ENCODE results near the gene SLC16A11. TPM values are rescaled to one million over a fixed set of nuclear protein-coding genes. Genes with fewer than 3 reads are reported as not detected.
A peak's percentile ranks its signal among the peaks of the same experiment; 100 is the strongest.
"Not testable (repeated sequence)": the region's sequence is repeated elsewhere in the genome, so short reads cannot be mapped to it uniquely, and the experiment has no call there.

Gene SLC16A11
- total RNA-seq, 1 experiment from 2014 or later, result not detected

DNA sequence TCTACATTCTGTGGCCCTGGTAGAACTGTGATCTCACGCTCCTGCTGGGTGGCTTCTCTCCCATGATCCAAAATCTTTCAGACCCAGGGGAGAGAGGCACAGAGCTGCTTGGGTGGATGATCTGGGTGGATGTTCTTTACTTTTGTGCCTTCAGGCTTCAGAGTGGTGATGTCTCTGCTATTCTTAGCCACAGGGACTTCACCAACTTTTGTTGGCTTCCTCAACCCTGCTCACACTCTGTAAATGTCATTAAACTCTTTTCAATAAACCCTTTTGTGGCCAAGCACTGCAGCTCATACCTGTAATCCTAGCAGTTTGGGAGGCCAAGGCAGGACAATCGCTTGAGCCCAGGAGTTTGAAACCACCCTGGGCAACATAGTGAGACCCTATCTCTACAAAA, 28.5 kb upstream of the SLC16A11 start:
- Histone ChIP-seq H3K27ac (no peak overlapping the region), H3K9me3 (replicated peaks) (no peaks in the 10 kb centered on the region), H3K4me1 (replicated peaks) (no peaks in the 10 kb centered on the region), H3K27me3 (replicated peaks) (no peaks in the 10 kb centered on the region; the same call in 1 of the 2 replicates), H3K4me3 (no peak overlapping the region), H3K36me3 (no peaks in the 10 kb centered on the region)
- no peak for DNase-seq (ENCODE audit: low read depth in 1 of 2, low spot score in 2 of 2)

DNA sequence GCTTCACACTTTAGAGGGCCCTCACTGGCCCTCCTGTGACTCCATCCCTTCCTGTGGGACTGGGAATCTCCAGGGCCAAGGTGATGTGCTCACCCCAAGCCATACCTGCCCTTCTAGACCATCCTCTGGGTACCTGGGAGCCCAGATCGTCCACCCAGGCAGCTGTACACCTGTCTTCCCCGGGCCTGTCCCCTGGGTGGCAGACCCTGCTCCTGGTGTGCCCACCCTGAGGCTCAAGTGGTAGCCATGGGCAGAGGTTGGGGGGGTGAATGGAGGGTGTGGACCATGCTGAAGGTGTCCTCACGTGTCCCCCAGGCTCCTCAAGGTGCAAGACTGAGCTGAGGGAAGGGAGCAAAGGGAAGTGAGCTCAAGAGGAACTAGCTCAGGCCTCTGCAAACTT, 26.8 kb upstream of the SLC16A11 start:
- Histone ChIP-seq H3K4me3 (no peak overlapping the region), H3K27ac (no peak overlapping the region), H3K27me3 (replicated peaks) (no peaks in the 10 kb centered on the region; the same call in 1 of the 2 replicates), H3K4me1 (replicated peaks) (no peaks in the 10 kb centered on the region), H3K36me3 (no peaks in the 10 kb centered on the region), H3K9me3 (replicated peaks) (no peaks in the 10 kb centered on the region)
- DNase-seq (ENCODE audit: low read depth in 1 of 2, low spot score in 2 of 2), result no peak

DNA sequence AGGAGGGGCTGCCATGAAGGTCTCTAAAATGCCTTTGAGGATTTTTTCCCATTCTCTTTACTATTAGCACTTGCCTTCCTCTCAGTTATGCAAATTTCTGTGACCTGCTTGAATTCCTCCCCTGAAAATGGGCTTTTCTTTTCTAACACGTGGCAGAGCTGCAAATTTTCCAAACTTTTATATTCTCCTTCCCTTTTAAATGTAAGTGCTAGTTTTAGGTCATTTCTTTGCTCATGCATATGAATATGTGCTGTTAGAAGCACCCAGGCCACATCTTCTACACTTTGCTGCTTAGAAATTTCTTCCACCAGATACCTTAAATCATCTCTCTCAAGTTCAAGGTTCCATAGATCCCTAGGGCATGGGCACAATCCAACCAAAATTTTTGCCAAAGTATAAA, 24.4 kb upstream of the SLC16A11 start:
- Histone ChIP-seq H3K4me1 (replicated peaks) (no peaks in the 10 kb centered on the region), H3K36me3 (no peaks in the 10 kb centered on the region), H3K27me3 (replicated peaks) (no peaks in the 10 kb centered on the region; the same call in 1 of the 2 replicates), H3K9me3 (replicated peaks) (no peaks in the 10 kb centered on the region), H3K4me3 (no peak overlapping the region), H3K27ac (no peak overlapping the region)
- DNase-seq (ENCODE audit: low read depth in 1 of 2, low spot score in 2 of 2), result no peak

GRCh38 chr17:7067198-7067597, 23.3 kb upstream of the SLC16A11 start:
- no peak for DNase-seq (ENCODE audit: low read depth in 1 of 2, low spot score in 2 of 2)
- no peaks in the 10 kb centered on the region; the same call in 1 of the 2 replicates for H3K27me3 ChIP-seq (replicated peaks)
- H3K36me3 ChIP-seq, result no peaks in the 10 kb centered on the region
- H3K9me3 ChIP-seq (replicated peaks), result no peaks in the 10 kb centered on the region
- no peak overlapping the region for H3K27ac ChIP-seq
- H3K4me1 ChIP-seq (replicated peaks), result no peaks in the 10 kb centered on the region
- no peak overlapping the region for H3K4me3 ChIP-seq

DNA sequence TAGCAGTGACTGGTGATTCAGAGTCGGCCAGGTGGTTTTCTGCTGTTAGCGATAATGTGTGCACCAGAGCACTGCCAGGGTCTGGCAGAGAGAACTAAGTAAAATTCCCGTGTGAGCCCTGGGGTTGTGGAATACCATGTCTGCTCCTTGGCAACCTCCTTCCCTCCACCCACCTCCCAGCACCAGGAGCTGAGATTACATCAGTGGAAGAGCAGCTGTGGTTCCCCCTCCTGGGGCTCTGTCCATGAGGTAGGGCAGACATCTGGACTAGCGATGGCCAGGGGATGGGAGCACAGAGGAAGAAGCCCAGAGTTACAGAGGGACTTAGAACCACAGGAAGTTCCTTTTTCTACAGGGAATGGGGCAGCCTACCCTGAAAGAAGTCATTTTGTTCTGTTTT, 20.4 kb upstream of the SLC16A11 start:
- H3K27ac ChIP-seq, result no peak overlapping the region

GRCh38 chr17:7063518-7064094, 19.7 kb upstream of the SLC16A11 start:
- Histone ChIP-seq H3K27ac (no peak overlapping the region), H3K9me3 (replicated peaks) (no peaks in the 10 kb centered on the region), H3K36me3 (no peaks in the 10 kb centered on the region), H3K27me3 (replicated peaks) (no peaks in the 10 kb centered on the region), H3K4me1 (replicated peaks) (peaks cover 17% of the 10 kb centered on the region), H3K4me3 (no peak overlapping the region)
- DNase-seq (ENCODE audit: low read depth in 1 of 2, low spot score in 2 of 2), result no peak

More for the DNA sequence above, 20.4 kb upstream of the SLC16A11 start:
- Histone ChIP-seq H3K4me1 (replicated peaks) (peaks cover 10% of the 10 kb centered on the region), H3K9me3 (replicated peaks) (no peaks in the 10 kb centered on the region), H3K36me3 (no peaks in the 10 kb centered on the region), H3K4me3 (no peak overlapping the region), H3K27me3 (replicated peaks) (no peaks in the 10 kb centered on the region)
- DNase-seq (ENCODE audit: low read depth in 1 of 2, low spot score in 2 of 2), result no peak

DNA sequence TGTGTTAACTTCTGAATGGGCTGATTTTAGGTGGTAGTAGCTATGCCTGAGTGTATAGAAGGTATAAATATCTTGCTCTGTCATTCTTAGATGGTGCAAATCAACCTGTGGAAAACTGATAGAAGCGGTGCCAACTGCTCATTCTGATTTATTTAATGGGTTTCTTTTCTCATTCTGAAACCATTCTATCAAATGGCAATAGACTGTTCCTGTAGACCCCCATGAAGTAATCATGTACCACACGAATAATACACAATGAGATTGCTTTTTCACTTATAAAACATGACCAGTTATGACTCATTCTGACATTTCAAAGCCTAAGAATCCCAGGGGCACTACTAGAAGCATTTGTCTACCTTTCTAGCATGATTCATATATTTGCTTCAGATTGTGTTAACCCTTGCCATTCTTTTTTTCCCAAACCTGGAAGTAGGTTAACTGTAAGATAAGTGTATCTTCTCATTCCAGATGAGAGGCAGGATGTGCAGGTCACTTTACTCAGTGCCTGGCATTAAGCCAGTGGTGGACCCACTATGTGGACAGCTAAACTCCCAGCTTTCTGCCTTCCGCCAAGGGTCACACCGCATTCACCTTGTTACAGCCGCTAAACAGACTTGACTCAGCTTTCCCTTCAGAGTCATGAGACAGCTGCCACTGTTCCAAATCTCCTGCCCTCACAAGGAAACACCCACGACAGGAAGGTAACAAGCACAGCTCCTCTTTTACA, 16.4 kb upstream of the SLC16A11 start:
- Histone ChIP-seq H3K4me3 (no peak overlapping the region), H3K36me3 (no peaks in the 10 kb centered on the region), H3K27ac (no peak overlapping the region), H3K27me3 (replicated peaks) (no peaks in the 10 kb centered on the region), H3K4me1 (replicated peaks) (peaks cover 23% of the 10 kb centered on the region), H3K9me3 (replicated peaks) (no peaks in the 10 kb centered on the region)
- peak; percentile 55 to 64 for DNase-seq (ENCODE audit: low read depth in 1 of 2, low spot score in 2 of 2)

- no peaks in the 10 kb centered on the region for H3K36me3 ChIP-seq
- no peak for DNase-seq (ENCODE audit: low read depth in 1 of 2, low spot score in 2 of 2)
- peak overlapping the region; percentile 18; the same call in 1 of the 2 replicates for H3K27ac ChIP-seq
- H3K9me3 ChIP-seq (replicated peaks), result no peaks in the 10 kb centered on the region
- H3K4me1 ChIP-seq (replicated peaks), result peaks cover 23% of the 10 kb centered on the region
- no peak overlapping the region for H3K4me3 ChIP-seq
- no peaks in the 10 kb centered on the region for H3K27me3 ChIP-seq (replicated peaks)
These were observed 15.0 kb upstream of the SLC16A11 start for GRCh38 chr17:7058831-7059447.

DNA sequence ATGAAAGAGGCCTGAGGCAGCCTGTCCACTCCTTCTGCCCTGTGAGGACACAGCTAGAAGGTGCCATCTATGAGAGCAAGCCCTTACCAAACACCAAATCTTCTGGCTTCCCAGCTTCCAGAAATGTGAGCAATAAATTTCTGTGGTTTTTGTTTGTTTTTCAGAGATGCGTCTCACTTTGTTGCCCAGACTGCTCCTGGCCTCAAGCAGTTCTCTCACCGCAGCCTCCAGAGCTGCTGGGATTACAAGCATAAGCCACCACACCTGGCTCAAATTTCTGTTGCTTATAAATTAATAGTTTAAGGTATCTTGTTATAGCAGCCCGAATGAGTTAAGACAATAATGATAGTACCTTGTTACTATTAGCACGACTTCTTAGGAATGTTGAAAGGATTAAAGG, 12.5 kb upstream of the SLC16A11 start:
- H3K27ac ChIP-seq, result no peak overlapping the region
- H3K4me1 ChIP-seq (replicated peaks), result peaks cover 23% of the 10 kb centered on the region
- H3K27me3 ChIP-seq (replicated peaks), result no peaks in the 10 kb centered on the region
- no peaks in the 10 kb centered on the region for H3K9me3 ChIP-seq (replicated peaks)
- H3K4me3 ChIP-seq, result no peak overlapping the region
- no peaks in the 10 kb centered on the region for H3K36me3 ChIP-seq
- DNase-seq (ENCODE audit: low read depth in 1 of 2, low spot score in 2 of 2), result peak in 1 of 2 experiments; percentile 25

DNA sequence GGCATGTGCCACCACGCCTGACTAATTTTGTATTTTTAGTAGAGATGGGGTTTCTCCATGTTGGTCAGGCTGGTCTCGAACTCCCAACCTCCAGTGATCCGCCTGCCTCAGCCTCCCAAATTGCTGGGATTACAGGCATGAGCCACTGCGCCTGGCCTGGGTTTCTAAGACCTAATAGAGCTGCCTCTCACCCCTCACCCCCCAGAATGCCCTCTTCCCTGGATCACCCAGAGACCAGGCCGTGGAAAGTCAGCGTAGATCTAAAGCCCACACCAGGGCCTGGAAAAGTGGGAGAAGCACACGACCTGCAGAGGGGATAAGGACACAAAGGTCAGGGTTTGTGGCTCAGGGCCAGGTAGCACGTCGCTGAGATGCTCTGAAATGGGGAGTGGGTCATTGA, 6.7 kb upstream of the SLC16A11 start:
- not testable (repeated sequence) for H3K36me3 ChIP-seq; H3K4me1 ChIP-seq (replicated peaks); H3K27me3 ChIP-seq (replicated peaks); H3K9me3 ChIP-seq (replicated peaks); H3K4me3 ChIP-seq; H3K27ac ChIP-seq; DNase-seq (ENCODE audit: low read depth in 1 of 2, low spot score in 2 of 2)

- H3K27ac ChIP-seq, result no peak overlapping the region
- DNase-seq (ENCODE audit: low read depth in 1 of 2, low spot score in 2 of 2), result no peak
- no peaks in the 10 kb centered on the region for H3K36me3 ChIP-seq
- peaks cover 5% of the 10 kb centered on the region for H3K27me3 ChIP-seq (replicated peaks)
- H3K4me3 ChIP-seq, result no peak overlapping the region
- H3K9me3 ChIP-seq (replicated peaks), result no peaks in the 10 kb centered on the region
- peaks cover 5% of the 10 kb centered on the region; the same call in 1 of the 2 replicates for H3K4me1 ChIP-seq (replicated peaks)
These were observed 5.1 kb upstream of the SLC16A11 start for GRCh38 chr17:7048968-7049367.

GRCh38 chr17:7047566-7047965, 3.7 kb upstream of the SLC16A11 start:
- no peaks in the 10 kb centered on the region for H3K9me3 ChIP-seq (replicated peaks)
- no peak overlapping the region for H3K27ac ChIP-seq
- DNase-seq (ENCODE audit: low read depth in 1 of 2, low spot score in 2 of 2), result no peak
- peaks cover 16% of the 10 kb centered on the region for H3K4me1 ChIP-seq (replicated peaks)
- H3K4me3 ChIP-seq, result no peak overlapping the region
- H3K36me3 ChIP-seq, result no peaks in the 10 kb centered on the region
- peaks cover 19% of the 10 kb centered on the region for H3K27me3 ChIP-seq (replicated peaks)

- not testable (repeated sequence) for H3K9me3 ChIP-seq (replicated peaks); DNase-seq (ENCODE audit: low read depth in 1 of 2, low spot score in 2 of 2); H3K4me3 ChIP-seq; H3K36me3 ChIP-seq; H3K27ac ChIP-seq
- peaks cover 16% of the 10 kb centered on the region for H3K4me1 ChIP-seq (replicated peaks)
- H3K27me3 ChIP-seq (replicated peaks), result peaks cover 19% of the 10 kb centered on the region
These were observed 3.0 kb upstream of the SLC16A11 start for GRCh38 chr17:7046725-7047397.
